ENCODE results near the gene NAGK.

Gene NAGK

DNA sequence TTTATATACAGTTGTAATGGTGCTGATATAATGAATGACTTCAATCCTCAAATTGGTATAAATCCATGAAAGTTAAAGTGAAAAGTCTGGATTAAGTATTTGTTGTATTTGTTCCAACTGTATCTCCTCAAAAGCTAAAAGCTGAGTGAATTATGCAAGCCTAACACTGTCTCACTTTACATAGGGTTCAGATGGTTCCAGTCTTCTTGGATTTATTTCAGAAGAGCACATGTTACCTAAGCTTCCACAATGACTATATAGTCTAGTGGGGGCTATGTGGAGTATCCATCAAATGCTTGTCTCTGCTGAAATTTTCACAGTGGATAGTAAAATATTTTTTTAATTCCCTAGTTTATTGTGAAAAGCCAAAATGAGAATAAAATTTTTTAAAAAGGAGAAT is 48.6 kb downstream of the NAGK start:
- DNase-seq = no peak

DNA sequence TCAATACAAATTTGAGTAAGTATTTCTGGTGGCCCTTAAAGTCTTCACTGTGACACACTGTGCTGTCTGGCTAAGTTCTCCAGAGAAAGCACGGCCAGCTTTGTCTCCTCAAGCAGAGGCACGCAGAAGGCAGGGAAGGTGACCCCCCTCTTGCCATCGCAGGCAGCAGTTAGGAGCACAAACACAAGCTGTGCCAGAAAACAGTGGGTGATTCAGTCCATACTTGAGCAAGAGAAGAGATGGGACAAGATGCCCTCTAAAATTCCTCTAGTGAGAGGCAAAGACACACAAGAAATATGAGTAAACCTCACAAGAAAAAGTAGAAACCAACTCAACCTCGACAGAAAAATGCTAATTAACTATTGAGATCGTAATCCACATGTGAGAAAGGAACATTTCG is 51.7 kb downstream of the NAGK start:
- no peak for DNase-seq

DNA sequence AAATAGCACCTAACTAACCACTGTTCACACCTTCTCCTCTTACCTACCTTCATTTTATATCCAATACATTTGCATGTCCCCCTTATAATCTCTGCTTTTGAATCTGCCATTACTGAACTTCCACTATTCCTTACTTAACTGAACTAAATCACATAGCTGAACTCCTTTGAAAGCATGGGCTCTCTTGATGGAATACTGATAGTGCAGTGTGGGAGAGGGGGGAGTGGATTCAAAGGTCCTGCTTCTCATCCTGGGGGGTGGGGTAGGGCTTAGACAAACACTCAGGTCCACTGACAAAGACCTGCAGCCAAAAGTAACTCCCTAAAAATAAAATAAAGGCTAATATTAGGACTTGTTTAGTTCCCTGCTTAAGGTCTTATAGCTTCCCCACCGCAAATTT is 53.0 kb downstream of the NAGK start:
- DNase-seq = no peak

DNA sequence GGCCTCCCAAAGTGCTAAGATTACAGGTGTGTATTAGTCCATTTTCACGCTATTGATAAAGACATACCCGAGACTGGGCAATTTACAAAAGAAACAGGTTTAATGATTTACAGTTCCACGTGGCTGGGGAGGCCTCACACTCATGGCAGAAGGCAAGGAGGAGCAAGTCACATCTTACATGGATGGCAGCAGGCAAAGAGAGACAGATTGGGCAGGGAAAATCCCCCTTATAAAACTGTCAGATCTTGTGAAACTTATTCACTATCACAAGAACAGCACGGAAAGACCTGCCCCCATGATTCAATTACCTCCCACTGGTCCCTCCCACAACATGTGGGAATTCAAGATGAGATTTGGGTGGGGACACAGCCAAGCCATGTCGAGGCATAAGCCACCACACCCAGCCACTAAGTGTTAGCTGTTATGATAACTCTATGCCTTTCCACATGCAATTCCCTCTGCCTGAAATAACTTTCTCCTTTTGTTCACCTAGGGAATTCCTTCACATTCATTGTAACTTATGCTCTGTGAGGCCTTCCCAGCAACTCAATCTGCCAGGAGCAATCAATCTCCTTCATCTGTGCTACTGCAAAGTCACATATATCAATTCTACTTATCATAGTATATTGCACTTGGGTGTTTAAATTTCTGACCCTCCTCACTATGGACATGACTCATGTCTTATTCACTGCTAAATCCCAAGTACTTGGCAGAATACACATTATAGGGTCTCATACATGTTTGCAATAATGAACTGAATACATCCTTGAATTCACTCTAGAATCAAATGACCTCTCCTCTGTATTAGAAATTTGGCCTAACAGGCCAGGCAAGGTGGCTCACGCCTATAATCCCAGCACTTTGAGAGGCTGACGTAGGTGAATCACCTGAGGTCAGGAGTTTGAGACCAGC is 54.2 kb downstream of the NAGK start:
- DNase-seq = no peak

DNA sequence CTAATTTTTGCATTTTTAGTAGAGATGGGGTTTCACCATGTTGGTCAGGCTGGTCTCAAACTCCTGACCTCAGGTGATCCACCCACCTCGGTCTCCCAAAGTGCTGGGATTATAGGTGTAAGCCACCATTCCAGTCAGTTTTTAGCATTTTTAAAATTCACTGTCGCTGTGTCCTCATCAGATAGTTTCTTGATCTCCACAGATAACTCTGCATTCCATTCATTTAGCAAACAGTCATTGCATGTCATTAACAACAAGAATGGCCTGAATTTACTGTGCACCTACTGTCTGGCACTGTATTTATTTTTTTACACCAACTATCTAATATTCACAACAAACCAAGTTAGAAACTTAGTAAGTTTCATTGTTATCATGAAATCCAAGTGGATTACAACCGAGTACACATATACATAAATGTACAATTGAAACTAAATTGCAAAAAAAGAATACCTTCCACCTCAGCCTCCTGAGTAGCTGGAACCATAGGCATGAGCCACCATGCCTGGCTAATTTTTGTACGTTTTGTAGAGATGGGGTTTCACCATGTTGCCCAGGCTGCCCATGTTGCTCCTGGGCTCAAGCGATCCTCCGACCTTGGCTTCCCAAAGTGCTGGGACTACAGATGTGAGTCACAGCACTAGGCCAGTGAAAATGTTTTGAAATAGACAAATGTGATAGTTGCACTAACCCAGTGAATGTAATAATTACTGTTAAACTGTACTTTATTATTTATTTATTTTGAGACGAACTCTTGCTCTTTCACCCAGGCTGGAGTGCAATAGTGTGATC is 57.3 kb downstream of the NAGK start:
- no peak for DNase-seq

DNA sequence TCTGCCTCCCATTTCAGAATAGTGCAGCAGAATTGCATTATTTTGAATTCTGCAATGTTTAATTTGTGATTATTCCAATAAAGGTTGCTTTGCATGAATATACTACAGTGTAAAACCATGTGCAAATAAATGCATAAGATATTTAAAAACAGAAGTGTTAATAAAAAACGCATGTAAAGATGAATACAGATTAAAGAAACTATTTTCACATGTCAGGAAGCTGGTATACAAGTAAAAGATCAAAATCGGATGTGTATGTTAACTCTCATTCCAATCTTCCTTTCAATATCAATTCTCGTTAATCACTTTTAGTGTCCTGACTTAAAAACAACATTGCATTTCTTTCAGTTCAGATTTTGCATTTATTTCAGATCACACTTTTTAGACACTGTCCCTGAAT is 58.5 kb downstream of the NAGK start:
- no peak for DNase-seq

All from CD4-positive, alpha-beta T cell treated with Interleukin-4 for 1 hour (primary cell).